Measurements from ENCODE around the gene FBL.

The FBL gene

DNA sequence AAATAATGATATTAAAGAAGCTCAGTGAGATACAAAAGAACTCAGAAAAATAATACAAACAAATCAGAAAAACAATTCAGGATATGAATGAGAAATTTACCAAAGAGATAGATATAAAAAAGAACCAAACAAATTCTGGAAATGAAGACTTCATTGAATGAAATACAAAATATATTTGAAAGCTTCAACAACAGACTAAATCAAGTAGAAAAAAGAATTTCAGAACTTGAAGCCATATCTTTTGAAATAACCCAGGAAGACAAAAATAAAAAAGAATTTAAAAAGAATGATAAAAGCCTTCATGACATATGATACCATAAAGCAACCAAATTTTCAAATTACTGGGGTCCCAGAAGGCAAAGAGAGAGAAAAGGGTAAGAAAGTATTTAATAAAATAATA, 57.9 kb downstream of the FBL start:
- H3K4me1 ChIP-seq (ENCODE audit: control insufficient read depth, insufficient read depth, low read length), result no peaks in the 10 kb centered on the region
- H3K36me3 ChIP-seq (ENCODE audit: control insufficient read depth, insufficient read depth, low read length), result no peaks in the 10 kb centered on the region
- no peak overlapping the region for H3K27ac ChIP-seq (ENCODE audit: low read depth, low read length)
- H3K9ac ChIP-seq (ENCODE audit: low read length), result no peak overlapping the region
- no peak overlapping the region for H3K4me3 ChIP-seq (ENCODE audit: low read length)
- H3K27me3 ChIP-seq (ENCODE audit: control insufficient read depth, insufficient read depth, low read length), result no peaks in the 10 kb centered on the region
